ENCODE data around the gene GREM2. TPM values are rescaled to one million over a fixed set of nuclear protein-coding genes. Genes with fewer than 3 reads are reported as not detected.

GREM2 gene
- total RNA-seq, 1 experiment from 2014 or later = 0.17 TPM

DNA sequence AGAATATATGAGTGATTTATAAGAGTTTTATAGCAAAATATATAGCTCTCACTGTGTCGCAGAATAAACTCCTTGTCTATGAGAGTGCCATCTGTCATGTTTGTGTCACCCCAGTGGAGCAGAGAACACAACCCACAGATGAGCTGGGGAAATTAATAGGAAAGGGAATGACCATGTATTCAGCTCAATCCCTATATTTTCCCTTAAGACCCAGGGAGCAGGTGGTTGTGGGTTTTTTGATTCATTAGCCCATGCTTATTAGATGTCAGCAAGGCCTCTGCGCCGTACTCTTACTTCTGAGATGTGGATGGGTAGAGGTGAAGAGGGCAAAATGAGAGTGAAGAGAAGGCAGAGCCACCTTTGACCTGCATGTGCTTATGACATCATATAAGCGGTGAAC is 4.1 kb upstream of the GREM2 start:
- CTCF ChIA-PET = no interaction called here
- no peak overlapping the region for H3K4me3 Mint-ChIP-seq
- H3K27me3 Mint-ChIP-seq (ENCODE audit: low read depth) = peaks cover 13% of the 10 kb centered on the region
- no peak overlapping the region for H3K27ac Mint-ChIP-seq
- no peak for ATAC-seq
- no peaks in the 10 kb centered on the region for H3K9me3 Mint-ChIP-seq
- POLR2A ChIA-PET = no interaction called here
- peaks cover 33% of the 10 kb centered on the region for H3K4me1 Mint-ChIP-seq
- no peaks in the 10 kb centered on the region for H3K36me3 Mint-ChIP-seq
- TF ChIP-seq ZNF219 (CRISPR knock-in tag; IDR thresholded peaks at IDR 0.05; ENCODE audit: borderline replicate concordance) (no peak), TCF7 (CRISPR knock-in tag; IDR thresholded peaks at IDR 0.05; ENCODE audit: low read depth) (no peak), HMGA2 (CRISPR knock-in tag; IDR thresholded peaks at IDR 0.05) (no peak), ZNF396 (CRISPR knock-in tag; IDR thresholded peaks at IDR 0.05; ENCODE audit: borderline replicate concordance) (no peak), FOXK1 (CRISPR knock-in tag; IDR thresholded peaks at IDR 0.05) (no peak), ZNF416 (CRISPR knock-in tag; IDR thresholded peaks at IDR 0.05) (no peak), TEAD4 (CRISPR knock-in tag; IDR thresholded peaks at IDR 0.05) (no peak), IRF2 (CRISPR knock-in tag; IDR thresholded peaks at IDR 0.05; ENCODE audit: borderline replicate concordance, low read depth) (no peak), ELF4 (CRISPR knock-in tag; IDR thresholded peaks at IDR 0.05; ENCODE audit: low read depth) (no peak), TEAD1 (CRISPR knock-in tag; IDR thresholded peaks at IDR 0.05) (no peak), ZNF317 (CRISPR knock-in tag; IDR thresholded peaks at IDR 0.05; ENCODE audit: borderline replicate concordance, low read depth) (no peak)
- TF ChIP-seq, protein P1, sequence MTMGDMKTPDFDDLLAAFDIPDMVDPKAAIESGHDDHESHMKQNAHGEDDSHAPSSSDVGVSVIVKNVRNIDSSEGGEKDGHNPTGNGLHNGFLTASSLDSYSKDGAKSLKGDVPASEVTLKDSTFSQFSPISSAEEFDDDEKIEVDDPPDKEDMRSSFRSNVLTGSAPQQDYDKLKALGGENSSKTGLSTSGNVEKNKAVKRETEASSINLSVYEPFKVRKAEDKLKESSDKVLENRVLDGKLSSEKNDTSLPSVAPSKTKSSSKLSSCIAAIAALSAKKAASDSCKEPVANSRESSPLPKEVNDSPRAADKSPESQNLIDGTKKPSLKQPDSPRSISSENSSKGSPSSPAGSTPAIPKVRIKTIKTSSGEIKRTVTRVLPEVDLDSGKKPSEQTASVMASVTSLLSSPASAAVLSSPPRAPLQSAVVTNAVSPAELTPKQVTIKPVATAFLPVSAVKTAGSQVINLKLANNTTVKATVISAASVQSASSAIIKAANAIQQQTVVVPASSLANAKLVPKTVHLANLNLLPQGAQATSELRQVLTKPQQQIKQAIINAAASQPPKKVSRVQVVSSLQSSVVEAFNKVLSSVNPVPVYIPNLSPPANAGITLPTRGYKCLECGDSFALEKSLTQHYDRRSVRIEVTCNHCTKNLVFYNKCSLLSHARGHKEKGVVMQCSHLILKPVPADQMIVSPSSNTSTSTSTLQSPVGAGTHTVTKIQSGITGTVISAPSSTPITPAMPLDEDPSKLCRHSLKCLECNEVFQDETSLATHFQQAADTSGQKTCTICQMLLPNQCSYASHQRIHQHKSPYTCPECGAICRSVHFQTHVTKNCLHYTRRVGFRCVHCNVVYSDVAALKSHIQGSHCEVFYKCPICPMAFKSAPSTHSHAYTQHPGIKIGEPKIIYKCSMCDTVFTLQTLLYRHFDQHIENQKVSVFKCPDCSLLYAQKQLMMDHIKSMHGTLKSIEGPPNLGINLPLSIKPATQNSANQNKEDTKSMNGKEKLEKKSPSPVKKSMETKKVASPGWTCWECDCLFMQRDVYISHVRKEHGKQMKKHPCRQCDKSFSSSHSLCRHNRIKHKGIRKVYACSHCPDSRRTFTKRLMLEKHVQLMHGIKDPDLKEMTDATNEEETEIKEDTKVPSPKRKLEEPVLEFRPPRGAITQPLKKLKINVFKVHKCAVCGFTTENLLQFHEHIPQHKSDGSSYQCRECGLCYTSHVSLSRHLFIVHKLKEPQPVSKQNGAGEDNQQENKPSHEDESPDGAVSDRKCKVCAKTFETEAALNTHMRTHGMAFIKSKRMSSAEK (CRISPR knock-in tag; IDR thresholded peaks at IDR 0.05; ENCODE audit: borderline replicate concordance) = no peak
- TF ChIP-seq, protein P2, sequence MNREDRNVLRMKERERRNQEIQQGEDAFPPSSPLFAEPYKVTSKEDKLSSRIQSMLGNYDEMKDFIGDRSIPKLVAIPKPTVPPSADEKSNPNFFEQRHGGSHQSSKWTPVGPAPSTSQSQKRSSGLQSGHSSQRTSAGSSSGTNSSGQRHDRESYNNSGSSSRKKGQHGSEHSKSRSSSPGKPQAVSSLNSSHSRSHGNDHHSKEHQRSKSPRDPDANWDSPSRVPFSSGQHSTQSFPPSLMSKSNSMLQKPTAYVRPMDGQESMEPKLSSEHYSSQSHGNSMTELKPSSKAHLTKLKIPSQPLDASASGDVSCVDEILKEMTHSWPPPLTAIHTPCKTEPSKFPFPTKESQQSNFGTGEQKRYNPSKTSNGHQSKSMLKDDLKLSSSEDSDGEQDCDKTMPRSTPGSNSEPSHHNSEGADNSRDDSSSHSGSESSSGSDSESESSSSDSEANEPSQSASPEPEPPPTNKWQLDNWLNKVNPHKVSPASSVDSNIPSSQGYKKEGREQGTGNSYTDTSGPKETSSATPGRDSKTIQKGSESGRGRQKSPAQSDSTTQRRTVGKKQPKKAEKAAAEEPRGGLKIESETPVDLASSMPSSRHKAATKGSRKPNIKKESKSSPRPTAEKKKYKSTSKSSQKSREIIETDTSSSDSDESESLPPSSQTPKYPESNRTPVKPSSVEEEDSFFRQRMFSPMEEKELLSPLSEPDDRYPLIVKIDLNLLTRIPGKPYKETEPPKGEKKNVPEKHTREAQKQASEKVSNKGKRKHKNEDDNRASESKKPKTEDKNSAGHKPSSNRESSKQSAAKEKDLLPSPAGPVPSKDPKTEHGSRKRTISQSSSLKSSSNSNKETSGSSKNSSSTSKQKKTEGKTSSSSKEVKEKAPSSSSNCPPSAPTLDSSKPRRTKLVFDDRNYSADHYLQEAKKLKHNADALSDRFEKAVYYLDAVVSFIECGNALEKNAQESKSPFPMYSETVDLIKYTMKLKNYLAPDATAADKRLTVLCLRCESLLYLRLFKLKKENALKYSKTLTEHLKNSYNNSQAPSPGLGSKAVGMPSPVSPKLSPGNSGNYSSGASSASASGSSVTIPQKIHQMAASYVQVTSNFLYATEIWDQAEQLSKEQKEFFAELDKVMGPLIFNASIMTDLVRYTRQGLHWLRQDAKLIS (CRISPR knock-in tag; IDR thresholded peaks at IDR 0.05; ENCODE audit: borderline replicate concordance) = no peak
- TF ChIP-seq, protein P3, sequence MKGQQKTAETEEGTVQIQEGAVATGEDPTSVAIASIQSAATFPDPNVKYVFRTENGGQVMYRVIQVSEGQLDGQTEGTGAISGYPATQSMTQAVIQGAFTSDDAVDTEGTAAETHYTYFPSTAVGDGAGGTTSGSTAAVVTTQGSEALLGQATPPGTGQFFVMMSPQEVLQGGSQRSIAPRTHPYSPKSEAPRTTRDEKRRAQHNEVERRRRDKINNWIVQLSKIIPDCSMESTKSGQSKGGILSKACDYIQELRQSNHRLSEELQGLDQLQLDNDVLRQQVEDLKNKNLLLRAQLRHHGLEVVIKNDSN (CRISPR knock-in tag; IDR thresholded peaks at IDR 0.05) = no peak
- TF ChIP-seq, protein P4, sequence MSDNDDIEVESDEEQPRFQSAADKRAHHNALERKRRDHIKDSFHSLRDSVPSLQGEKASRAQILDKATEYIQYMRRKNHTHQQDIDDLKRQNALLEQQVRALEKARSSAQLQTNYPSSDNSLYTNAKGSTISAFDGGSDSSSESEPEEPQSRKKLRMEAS (CRISPR knock-in tag; IDR thresholded peaks at IDR 0.05) = no peak
- TF ChIP-seq, protein P5, sequence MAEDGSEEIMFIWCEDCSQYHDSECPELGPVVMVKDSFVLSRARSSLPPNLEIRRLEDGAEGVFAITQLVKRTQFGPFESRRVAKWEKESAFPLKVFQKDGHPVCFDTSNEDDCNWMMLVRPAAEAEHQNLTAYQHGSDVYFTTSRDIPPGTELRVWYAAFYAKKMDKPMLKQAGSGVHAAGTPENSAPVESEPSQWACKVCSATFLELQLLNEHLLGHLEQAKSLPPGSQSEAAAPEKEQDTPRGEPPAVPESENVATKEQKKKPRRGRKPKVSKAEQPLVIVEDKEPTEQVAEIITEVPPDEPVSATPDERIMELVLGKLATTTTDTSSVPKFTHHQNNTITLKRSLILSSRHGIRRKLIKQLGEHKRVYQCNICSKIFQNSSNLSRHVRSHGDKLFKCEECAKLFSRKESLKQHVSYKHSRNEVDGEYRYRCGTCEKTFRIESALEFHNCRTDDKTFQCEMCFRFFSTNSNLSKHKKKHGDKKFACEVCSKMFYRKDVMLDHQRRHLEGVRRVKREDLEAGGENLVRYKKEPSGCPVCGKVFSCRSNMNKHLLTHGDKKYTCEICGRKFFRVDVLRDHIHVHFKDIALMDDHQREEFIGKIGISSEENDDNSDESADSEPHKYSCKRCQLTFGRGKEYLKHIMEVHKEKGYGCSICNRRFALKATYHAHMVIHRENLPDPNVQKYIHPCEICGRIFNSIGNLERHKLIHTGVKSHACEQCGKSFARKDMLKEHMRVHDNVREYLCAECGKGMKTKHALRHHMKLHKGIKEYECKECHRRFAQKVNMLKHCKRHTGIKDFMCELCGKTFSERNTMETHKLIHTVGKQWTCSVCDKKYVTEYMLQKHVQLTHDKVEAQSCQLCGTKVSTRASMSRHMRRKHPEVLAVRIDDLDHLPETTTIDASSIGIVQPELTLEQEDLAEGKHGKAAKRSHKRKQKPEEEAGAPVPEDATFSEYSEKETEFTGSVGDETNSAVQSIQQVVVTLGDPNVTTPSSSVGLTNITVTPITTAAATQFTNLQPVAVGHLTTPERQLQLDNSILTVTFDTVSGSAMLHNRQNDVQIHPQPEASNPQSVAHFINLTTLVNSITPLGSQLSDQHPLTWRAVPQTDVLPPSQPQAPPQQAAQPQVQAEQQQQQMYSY (CRISPR knock-in tag; IDR thresholded peaks at IDR 0.05) = no peak
- TF ChIP-seq, protein P6, sequence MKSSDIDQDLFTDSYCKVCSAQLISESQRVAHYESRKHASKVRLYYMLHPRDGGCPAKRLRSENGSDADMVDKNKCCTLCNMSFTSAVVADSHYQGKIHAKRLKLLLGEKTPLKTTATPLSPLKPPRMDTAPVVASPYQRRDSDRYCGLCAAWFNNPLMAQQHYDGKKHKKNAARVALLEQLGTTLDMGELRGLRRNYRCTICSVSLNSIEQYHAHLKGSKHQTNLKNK (CRISPR knock-in tag; IDR thresholded peaks at IDR 0.05) = no peak
- TF ChIP-seq, protein P7, sequence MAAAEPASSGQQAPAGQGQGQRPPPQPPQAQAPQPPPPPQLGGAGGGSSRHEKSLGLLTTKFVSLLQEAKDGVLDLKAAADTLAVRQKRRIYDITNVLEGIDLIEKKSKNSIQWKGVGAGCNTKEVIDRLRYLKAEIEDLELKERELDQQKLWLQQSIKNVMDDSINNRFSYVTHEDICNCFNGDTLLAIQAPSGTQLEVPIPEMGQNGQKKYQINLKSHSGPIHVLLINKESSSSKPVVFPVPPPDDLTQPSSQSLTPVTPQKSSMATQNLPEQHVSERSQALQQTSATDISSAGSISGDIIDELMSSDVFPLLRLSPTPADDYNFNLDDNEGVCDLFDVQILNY (CRISPR knock-in tag; IDR thresholded peaks at IDR 0.05) = no peak
- no peak for DNase-seq (ENCODE audit: low spot score)

Data from WTC11 (cell line).